Measurements from ENCODE around the gene RPL27A.

Gene RPL27A

GRCh38 chr11:8698917-8699441, 16.4 kb downstream of the RPL27A start:
- no peaks in the 10 kb centered on the region for H3K27me3 ChIP-seq (ENCODE audit: low read depth, low read length)
- no peak overlapping the region for H3K4me3 ChIP-seq (ENCODE audit: low read length)
- no peaks in the 10 kb centered on the region for H4K20me1 ChIP-seq (ENCODE audit: insufficient read depth, low read length)
- no peak overlapping the region for H3K27ac ChIP-seq (ENCODE audit: low read length)
- no peak overlapping the region for H3K9ac ChIP-seq (ENCODE audit: low read length)
- H3K4me2 ChIP-seq (ENCODE audit: low read length) = no peak overlapping the region
- no peak for TF ChIP-seq EZH2phosphoT487 (IDR thresholded peaks at IDR 0.05; ENCODE audit: low read depth)
- H2AFZ ChIP-seq (ENCODE audit: low read depth, low read length) = no peak overlapping the region
- H3K4me1 ChIP-seq (ENCODE audit: low read length) = no peaks in the 10 kb centered on the region; the same call in 1 of the 2 replicates
- no peaks in the 10 kb centered on the region for H3K9me3 ChIP-seq (ENCODE audit: insufficient read depth, low read length)
- H3K79me2 ChIP-seq (ENCODE audit: low read length) = no peaks in the 10 kb centered on the region
- H3K36me3 ChIP-seq (replicated peaks; ENCODE audit: low read depth, low read length) = peaks cover 17% of the 10 kb centered on the region

- Histone ChIP-seq H3K9ac (ENCODE audit: low read length) (no peak overlapping the region), H3K36me3 (replicated peaks; ENCODE audit: low read depth, low read length) (peaks cover 12% of the 10 kb centered on the region), H3K4me1 (ENCODE audit: low read length) (no peaks in the 10 kb centered on the region; the same call in 1 of the 2 replicates), H4K20me1 (ENCODE audit: insufficient read depth, low read length) (no peaks in the 10 kb centered on the region), H3K4me2 (ENCODE audit: low read length) (no peak overlapping the region), H3K27ac (ENCODE audit: low read length) (no peak overlapping the region), H3K9me3 (ENCODE audit: insufficient read depth, low read length) (no peaks in the 10 kb centered on the region), H3K27me3 (ENCODE audit: low read depth, low read length) (no peaks in the 10 kb centered on the region), H3K79me2 (ENCODE audit: low read length) (no peaks in the 10 kb centered on the region), H3K4me3 (ENCODE audit: low read length) (no peak overlapping the region), H2AFZ (ENCODE audit: low read depth, low read length) (no peak overlapping the region)
- TF ChIP-seq CTCF (IDR thresholded peaks at IDR 0.05; ENCODE audit: low read depth, low read length) (no peak), EZH2phosphoT487 (IDR thresholded peaks at IDR 0.05; ENCODE audit: low read depth) (no peak)
Observed at GRCh38 chr11:8699903-8700302, 17.3 kb downstream of the RPL27A start.

GRCh38 chr11:8701891-8702597, 19.5 kb downstream of the RPL27A start:
- no peaks in the 10 kb centered on the region for H3K79me2 ChIP-seq (ENCODE audit: low read length)
- no peaks in the 10 kb centered on the region; the same call in 1 of the 2 replicates for H3K4me1 ChIP-seq (ENCODE audit: low read length)
- H3K36me3 ChIP-seq (replicated peaks; ENCODE audit: low read depth, low read length) = peaks cover 3% of the 10 kb centered on the region
- H3K9ac ChIP-seq (ENCODE audit: low read length) = no peak overlapping the region
- H3K9me3 ChIP-seq (ENCODE audit: insufficient read depth, low read length) = no peaks in the 10 kb centered on the region
- no peak overlapping the region for H2AFZ ChIP-seq (ENCODE audit: low read depth, low read length)
- H4K20me1 ChIP-seq (ENCODE audit: insufficient read depth, low read length) = no peaks in the 10 kb centered on the region
- no peak for TF ChIP-seq EZH2phosphoT487 (IDR thresholded peaks at IDR 0.05; ENCODE audit: low read depth)
- no peak for TF ChIP-seq CTCF (IDR thresholded peaks at IDR 0.05; ENCODE audit: low read depth, low read length)
- no peak overlapping the region for H3K4me3 ChIP-seq (ENCODE audit: low read length)
- H3K27me3 ChIP-seq (ENCODE audit: low read depth, low read length) = no peaks in the 10 kb centered on the region
- H3K27ac ChIP-seq (ENCODE audit: low read length) = no peak overlapping the region
- H3K4me2 ChIP-seq (ENCODE audit: low read length) = no peak overlapping the region

GRCh38 chr11:8702598-8702915, 20.0 kb downstream of the RPL27A start:
- TF ChIP-seq EZH2phosphoT487 (IDR thresholded peaks at IDR 0.05; ENCODE audit: low read depth) (no peak), CTCF (IDR thresholded peaks at IDR 0.05; ENCODE audit: low read depth, low read length) (no peak)
- Histone ChIP-seq H3K9ac (ENCODE audit: low read length) (no peak overlapping the region), H3K27ac (ENCODE audit: low read length) (no peak overlapping the region), H3K9me3 (ENCODE audit: insufficient read depth, low read length) (no peaks in the 10 kb centered on the region), H3K27me3 (ENCODE audit: low read depth, low read length) (no peaks in the 10 kb centered on the region), H3K4me2 (ENCODE audit: low read length) (no peak overlapping the region), H3K4me1 (ENCODE audit: low read length) (no peaks in the 10 kb centered on the region; the same call in 1 of the 2 replicates), H2AFZ (ENCODE audit: low read depth, low read length) (no peak overlapping the region), H4K20me1 (ENCODE audit: insufficient read depth, low read length) (no peaks in the 10 kb centered on the region), H3K79me2 (ENCODE audit: low read length) (no peaks in the 10 kb centered on the region), H3K4me3 (ENCODE audit: low read length) (no peak overlapping the region), H3K36me3 (replicated peaks; ENCODE audit: low read depth, low read length) (peaks cover 3% of the 10 kb centered on the region)

Data from OCI-LY3 (cell line).